Central memory CD8-positive, alpha-beta T cell (primary cell): ENCODE measurements around the gene EXT2.

Experiments used
- ATAC-seq: fragments of 150-1000 bp; cut with Tn5 transposase; replicated peaks from 2 replicates; pipeline ENCODE4 v1.10.0; 2022; ENCODE audit warnings: mild to moderate bottlenecking, moderate FRiP score, moderate number of reproducible peaks; ENCODE audit not compliant: poor library complexity, severe bottlenecking; ENCODE audit errors: extremely low read depth
- DNase-seq, 2 donors: peaks; one replicate each; pipeline ENCODE4 v3.0.0; 2021; ENCODE audit warnings: low spot score in 2 of 2
- H3K27ac Mint-ChIP-seq: one replicate; pipeline ENCODE4 v1.8.0; 2022; ENCODE audit warnings: low read depth, mild to moderate bottlenecking, moderate library complexity, mixed read lengths
- H3K27me3 Mint-ChIP-seq: one replicate; pipeline ENCODE4 v1.8.0; 2022; ENCODE audit warnings: mixed read lengths
- H3K36me3 Mint-ChIP-seq: one replicate; pipeline ENCODE4 v1.8.0; 2022; ENCODE audit warnings: mild to moderate bottlenecking, moderate library complexity, mixed read lengths; ENCODE audit not compliant: insufficient read depth
- H3K4me1 Mint-ChIP-seq: one replicate; pipeline ENCODE4 v1.8.0; 2022; ENCODE audit warnings: mixed read lengths
- H3K4me3 Mint-ChIP-seq: one replicate; pipeline ENCODE4 v1.8.0; 2022; ENCODE audit warnings: mild to moderate bottlenecking, moderate library complexity, mixed read lengths
- H3K9me3 Mint-ChIP-seq: one replicate; pipeline ENCODE4 v1.8.0; 2022; ENCODE audit warnings: mixed read lengths

The EXT2 gene

DNA sequence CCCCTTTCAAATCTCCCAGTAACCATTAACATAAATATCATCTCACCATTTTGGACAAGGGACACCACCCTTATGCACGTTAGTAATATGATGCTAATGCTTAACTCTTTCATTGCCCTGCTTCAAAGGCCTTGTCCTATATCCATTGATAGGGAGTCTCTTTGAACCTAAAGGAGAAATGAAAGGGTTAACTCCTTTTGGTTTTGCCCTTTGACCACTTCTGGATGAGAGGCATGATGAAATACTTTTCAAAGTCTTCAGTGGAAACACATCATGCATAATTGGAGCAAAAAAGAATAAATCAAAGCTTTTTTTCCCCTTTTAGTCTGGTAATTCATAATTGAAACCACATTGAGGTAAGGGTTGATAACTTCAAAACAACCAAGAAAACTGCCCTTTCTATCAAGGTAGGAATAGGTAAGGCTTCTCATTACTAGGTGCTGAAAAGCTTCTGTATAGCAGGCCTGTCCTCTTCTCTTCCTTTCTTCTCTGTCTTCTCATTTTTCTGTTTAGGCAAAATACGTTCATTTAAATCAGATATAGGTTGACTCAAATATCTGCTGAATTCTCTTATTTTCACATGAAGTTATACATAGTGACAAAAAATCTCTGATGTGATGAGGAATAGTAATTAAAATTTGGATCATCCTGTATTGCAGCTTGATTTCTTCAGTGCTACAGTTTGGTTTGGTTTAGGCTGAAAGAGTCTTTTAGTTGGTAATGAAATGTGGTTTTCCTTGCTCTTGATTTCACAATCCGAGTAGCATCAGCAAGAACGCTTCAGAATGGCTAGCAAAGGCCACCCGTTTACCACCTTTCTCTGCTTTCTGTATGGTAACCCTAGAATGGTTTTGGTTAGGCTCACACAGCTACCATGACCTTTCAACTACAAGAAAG is 94.8 kb downstream of the EXT2 start:
- Mint-ChIP-seq H3K4me1 (peaks cover 22% of the 10 kb centered on the region), H3K36me3 (peaks cover 3% of the 10 kb centered on the region), H3K27ac (no peak overlapping the region), H3K27me3 (no peaks in the 10 kb centered on the region), H3K4me3 (no peak overlapping the region), H3K9me3 (peaks cover 6% of the 10 kb centered on the region)
- ATAC-seq (no peak), DNase-seq (no peak)

DNA sequence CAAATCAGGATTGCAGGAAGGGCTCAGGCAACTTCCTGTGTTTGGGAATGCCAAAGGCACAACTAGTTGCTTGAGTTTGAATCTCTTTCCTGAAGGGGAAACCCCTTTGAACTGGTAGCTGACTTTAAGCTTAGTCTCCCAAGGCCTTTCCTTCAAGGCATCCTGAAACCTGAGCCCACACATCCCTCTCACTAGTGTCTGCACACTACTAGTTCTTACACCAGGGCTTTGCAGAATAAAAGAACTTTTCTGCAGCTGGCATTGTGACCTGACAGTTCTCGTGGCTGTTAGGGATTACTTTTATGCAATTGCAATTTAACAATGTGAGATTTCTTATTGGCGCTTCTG is 95.4 kb downstream of the EXT2 start:
- DNase-seq, result no peak
- Mint-ChIP-seq H3K9me3 (peaks cover 6% of the 10 kb centered on the region), H3K27ac (no peak overlapping the region), H3K4me3 (no peak overlapping the region), H3K27me3 (no peaks in the 10 kb centered on the region), H3K36me3 (peaks cover 3% of the 10 kb centered on the region), H3K4me1 (peaks cover 22% of the 10 kb centered on the region)
- no peak for ATAC-seq

GRCh38 chr11:44191322-44192016 is 96.0 kb downstream of the EXT2 start:
- peaks cover 6% of the 10 kb centered on the region for H3K9me3 Mint-ChIP-seq
- ATAC-seq, result no peak
- no peak overlapping the region for H3K4me3 Mint-ChIP-seq
- H3K27me3 Mint-ChIP-seq, result no peaks in the 10 kb centered on the region
- H3K27ac Mint-ChIP-seq, result no peak overlapping the region
- H3K36me3 Mint-ChIP-seq, result peaks cover 3% of the 10 kb centered on the region
- DNase-seq, result no peak
- H3K4me1 Mint-ChIP-seq, result peaks cover 22% of the 10 kb centered on the region

DNA sequence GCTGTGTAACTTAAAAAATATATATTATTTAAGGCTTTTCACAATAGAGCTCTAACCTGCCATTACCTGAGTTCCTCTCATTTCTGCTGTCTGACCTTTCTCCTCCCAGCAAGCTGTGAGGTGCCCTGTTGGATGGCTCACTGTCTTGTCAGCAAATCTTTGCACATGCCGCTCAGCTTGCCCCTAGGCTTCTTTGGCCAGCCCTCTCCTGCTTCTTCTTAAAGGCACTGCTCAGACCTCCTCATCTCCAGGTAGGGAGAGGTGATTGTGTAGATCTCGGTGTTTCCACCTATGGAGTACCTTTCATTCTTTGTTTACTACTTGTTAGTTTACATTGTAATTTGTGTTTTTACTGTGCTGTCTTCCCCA is 96.5 kb downstream of the EXT2 start:
- Mint-ChIP-seq H3K9me3 (peaks cover 6% of the 10 kb centered on the region), H3K36me3 (peaks cover 6% of the 10 kb centered on the region), H3K27me3 (no peaks in the 10 kb centered on the region), H3K4me1 (peaks cover 22% of the 10 kb centered on the region), H3K4me3 (no peak overlapping the region), H3K27ac (no peak overlapping the region)
- no peak for DNase-seq
- no peak for ATAC-seq

DNA sequence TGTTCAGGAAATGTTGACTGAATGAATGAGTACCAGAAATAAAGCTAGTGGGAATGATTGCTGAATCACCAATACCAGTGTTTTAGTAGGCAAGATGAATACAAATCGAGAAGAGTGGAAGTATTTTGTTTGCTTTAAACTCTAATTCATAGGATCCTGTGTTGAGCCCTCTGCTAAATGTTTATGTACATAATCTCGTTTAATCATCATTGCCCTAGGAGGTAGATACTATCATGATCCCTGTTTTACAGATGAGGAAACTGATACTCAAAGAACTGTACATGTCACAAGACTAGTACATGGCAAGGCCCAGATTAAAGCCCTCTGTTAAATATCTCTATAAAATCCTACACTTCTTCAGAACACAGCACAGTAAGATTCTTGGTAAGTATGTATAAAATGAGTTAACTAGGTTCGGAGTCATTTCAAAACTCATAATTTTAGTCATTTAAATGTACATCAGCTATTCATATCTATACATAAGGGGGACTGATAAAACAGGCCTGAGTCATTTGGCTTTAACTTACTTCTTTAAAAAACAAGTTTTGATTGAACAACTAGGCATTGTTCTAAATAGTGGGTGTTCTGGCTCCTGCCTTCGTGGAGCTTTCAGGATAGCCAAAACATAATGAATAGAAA is 97.1 kb downstream of the EXT2 start:
- Mint-ChIP-seq H3K27ac (no peak overlapping the region), H3K9me3 (peaks cover 6% of the 10 kb centered on the region), H3K4me3 (no peak overlapping the region), H3K4me1 (peaks cover 22% of the 10 kb centered on the region), H3K27me3 (no peaks in the 10 kb centered on the region), H3K36me3 (peaks cover 6% of the 10 kb centered on the region)
- no peak for DNase-seq
- ATAC-seq, result no peak

DNA sequence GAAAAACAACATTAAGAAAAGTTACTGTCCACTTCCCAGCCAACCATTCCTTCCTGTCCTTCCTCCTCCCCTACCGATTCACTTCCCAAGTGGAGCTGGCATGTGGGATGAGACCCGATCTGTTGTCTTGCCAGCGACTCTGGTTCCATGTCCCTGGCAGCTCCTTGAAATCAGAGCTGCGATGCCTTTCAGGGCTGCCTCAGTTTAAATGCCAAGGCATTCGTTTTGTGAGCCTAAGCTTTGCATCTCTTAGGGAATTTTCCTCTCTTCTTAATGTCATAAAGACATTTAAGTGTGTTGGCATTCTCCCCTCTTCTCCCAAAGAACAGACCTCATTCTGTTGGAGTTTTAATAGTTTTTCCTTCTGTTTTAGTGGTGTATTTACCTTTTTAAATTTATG is 98.4 kb downstream of the EXT2 start:
- no peaks in the 10 kb centered on the region for H3K9me3 Mint-ChIP-seq
- no peak for ATAC-seq
- H3K4me1 Mint-ChIP-seq, result peaks cover 22% of the 10 kb centered on the region
- H3K36me3 Mint-ChIP-seq, result peaks cover 8% of the 10 kb centered on the region
- no peak overlapping the region for H3K27ac Mint-ChIP-seq
- no peaks in the 10 kb centered on the region for H3K27me3 Mint-ChIP-seq
- no peak overlapping the region for H3K4me3 Mint-ChIP-seq
- no peak for DNase-seq

DNA sequence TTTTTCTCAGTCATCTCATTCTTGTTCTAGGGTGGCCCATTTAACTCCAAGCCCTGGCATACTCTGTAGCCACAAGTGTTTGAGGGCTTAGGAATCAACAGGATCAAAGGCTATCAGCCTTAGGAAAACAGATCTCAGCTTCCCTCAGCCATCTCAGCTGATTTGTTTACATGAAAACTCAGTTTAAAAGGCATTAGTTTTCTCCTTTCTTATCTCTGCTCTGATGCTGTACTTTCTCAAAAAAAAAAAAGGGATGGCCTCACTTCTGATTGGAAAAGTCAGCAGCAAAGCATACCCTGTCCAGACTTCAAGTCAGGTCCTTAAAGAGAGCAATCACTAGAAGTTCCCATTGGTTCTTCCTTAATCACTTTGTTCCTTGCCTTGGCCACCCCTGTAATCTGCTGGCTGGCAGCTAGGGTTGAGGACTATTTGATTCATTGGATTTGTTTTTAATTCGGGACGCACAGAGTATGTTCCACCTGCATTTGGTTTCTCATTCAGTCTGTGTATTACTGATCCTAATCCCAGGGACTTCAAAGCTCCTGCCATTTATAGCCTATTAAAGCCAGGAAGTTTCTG is 102.8 kb downstream of the EXT2 start:
- Mint-ChIP-seq H3K27ac (no peak overlapping the region), H3K4me1 (peaks cover 5% of the 10 kb centered on the region), H3K27me3 (no peaks in the 10 kb centered on the region), H3K4me3 (no peak overlapping the region), H3K36me3 (peaks cover 17% of the 10 kb centered on the region), H3K9me3 (no peaks in the 10 kb centered on the region)
- no peak for DNase-seq
- no peak for ATAC-seq

- no peak for ATAC-seq
- Mint-ChIP-seq H3K4me3 (no peak overlapping the region), H3K36me3 (peaks cover 18% of the 10 kb centered on the region), H3K4me1 (no peaks in the 10 kb centered on the region), H3K27ac (no peak overlapping the region), H3K27me3 (no peaks in the 10 kb centered on the region), H3K9me3 (no peaks in the 10 kb centered on the region)
- DNase-seq, result no peak
These were observed 103.8 kb downstream of the EXT2 start for GRCh38 chr11:44199298-44199697.

DNA sequence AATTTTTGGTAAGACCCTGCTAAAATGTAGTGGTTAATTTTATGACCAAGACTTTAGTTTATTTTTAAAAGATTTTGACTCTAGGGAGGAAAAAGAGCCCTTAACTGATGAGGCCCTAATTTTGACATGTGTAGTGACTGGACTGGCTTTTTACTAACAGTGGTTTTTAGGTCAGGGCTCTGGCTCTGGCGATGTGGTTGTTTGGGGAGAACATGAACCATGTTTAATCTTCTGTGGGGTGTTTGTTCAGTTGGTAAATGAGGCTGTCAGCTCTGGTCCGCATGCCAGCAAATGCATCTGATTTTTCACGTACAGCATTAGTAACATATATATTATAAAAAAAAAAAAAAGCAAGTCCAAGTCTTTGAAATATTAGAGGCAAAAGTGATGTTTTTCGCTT is 104.3 kb downstream of the EXT2 start:
- DNase-seq, result no peak
- Mint-ChIP-seq H3K4me1 (no peaks in the 10 kb centered on the region), H3K4me3 (no peak overlapping the region), H3K27me3 (no peaks in the 10 kb centered on the region), H3K27ac (no peak overlapping the region), H3K9me3 (no peaks in the 10 kb centered on the region), H3K36me3 (peaks cover 18% of the 10 kb centered on the region)
- no peak for ATAC-seq

- Mint-ChIP-seq H3K9me3 (no peaks in the 10 kb centered on the region), H3K27ac (no peak overlapping the region), H3K36me3 (peaks cover 22% of the 10 kb centered on the region), H3K27me3 (no peaks in the 10 kb centered on the region), H3K4me1 (no peaks in the 10 kb centered on the region), H3K4me3 (no peak overlapping the region)
- no peak for ATAC-seq
- no peak for DNase-seq
These were observed 108.0 kb downstream of the EXT2 start for GRCh38 chr11:44203270-44204043.

- no peak for ATAC-seq
- no peak overlapping the region for H3K27ac Mint-ChIP-seq
- H3K27me3 Mint-ChIP-seq, result no peaks in the 10 kb centered on the region
- no peaks in the 10 kb centered on the region for H3K4me1 Mint-ChIP-seq
- peaks cover 14% of the 10 kb centered on the region for H3K36me3 Mint-ChIP-seq
- H3K9me3 Mint-ChIP-seq, result no peaks in the 10 kb centered on the region
- H3K4me3 Mint-ChIP-seq, result no peak overlapping the region
- DNase-seq, result no peak
These were observed 109.9 kb downstream of the EXT2 start for GRCh38 chr11:44205352-44205751.

DNA sequence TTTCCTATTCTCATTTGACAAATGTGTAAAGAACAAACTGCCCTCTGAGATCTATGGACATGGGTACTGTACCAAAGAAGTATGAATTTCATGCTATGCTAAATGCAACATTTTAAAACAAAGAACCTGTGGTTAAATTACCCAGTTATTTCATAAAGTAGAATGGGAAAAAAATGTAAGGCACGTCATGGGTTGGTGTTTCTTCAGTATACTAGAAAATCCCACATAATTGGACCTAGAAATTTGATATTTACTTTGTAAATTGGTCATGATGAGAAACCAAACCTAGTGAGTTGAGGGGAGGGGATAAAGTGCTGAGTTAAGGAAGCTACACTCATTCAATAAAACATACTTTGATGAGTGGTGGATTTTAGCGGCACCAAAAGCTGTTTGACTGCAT is 110.4 kb downstream of the EXT2 start:
- H3K27ac Mint-ChIP-seq, result no peak overlapping the region
- H3K4me3 Mint-ChIP-seq, result no peak overlapping the region
- DNase-seq (no peak), ATAC-seq (no peak)
- H3K36me3 Mint-ChIP-seq, result peaks cover 14% of the 10 kb centered on the region
- no peaks in the 10 kb centered on the region for H3K9me3 Mint-ChIP-seq
- H3K27me3 Mint-ChIP-seq, result no peaks in the 10 kb centered on the region
- H3K4me1 Mint-ChIP-seq, result no peaks in the 10 kb centered on the region
